Measurements from ENCODE around the gene LIN54.
A peak's percentile ranks its signal among the peaks of the same experiment; 100 is the strongest.
"Not testable (repeated sequence)": the region's sequence is repeated elsewhere in the genome, so short reads cannot be mapped to it uniquely, and the experiment has no call there.

LIN54 gene

DNA sequence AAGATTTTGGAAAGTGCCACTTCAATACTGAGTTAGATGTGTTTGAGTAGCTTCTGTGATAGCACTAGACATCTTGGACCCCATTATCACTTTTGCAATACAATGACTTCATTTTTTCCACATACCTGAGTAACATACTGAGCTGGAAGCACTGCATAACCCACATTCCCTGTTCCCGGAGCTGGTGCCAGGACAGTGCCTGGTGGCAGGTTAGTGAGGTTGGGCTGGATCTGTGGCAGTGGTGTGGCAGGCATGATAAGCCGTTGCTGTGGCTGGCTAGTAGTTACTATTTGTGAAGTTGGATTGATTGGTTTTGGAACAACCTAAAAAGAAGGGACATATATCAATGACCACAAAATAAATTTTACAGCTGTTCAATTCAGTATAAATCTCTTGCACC, 71.2 kb downstream of the LIN54 start:
- DNase-seq (ENCODE audit: low spot score), result no peak

- no peak for DNase-seq (ENCODE audit: low spot score)
Observed at GRCh38 chr4:82934441-82934840, 76.2 kb downstream of the LIN54 start.

DNA sequence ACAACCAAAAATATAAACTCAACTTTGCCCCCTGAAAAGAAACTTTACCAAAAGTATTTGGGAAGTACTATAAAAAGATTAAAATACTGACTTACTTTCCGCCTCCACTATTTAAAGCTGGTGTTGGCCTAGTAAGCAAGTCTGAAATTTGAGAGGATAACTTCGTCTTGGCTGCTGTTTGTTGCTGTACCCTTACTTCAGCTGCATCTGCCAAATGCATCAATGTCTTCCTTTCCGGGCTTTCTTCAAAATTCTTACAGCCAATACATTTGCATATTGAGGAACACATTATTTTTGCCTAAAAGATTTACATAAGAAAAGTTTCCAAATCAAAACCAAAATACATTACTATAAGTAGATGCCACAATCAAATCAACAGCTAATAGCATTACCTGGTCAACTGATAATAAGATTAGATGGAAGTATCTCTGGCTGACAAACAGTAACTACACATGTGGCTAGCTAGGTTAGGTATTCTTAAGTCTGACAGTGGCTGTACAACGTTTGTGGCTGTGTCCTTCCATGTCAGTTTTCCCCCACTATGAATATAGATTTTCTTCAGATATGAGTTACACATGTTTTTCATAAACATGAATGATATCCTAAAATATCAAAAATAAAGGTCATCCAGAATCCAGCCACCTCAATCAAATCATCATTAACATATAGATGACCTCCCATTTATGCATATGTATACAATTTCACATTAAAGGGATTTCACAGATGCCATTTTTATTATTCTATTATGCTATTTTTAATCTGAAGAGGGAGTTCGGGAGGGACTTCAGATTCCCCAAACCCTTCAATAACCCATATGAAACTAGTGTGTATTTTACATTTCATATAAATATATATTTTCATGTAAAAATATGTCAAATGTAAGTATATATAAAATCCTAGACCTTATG, 79.5 kb downstream of the LIN54 start:
- DNase-seq (ENCODE audit: low spot score), result no peak

DNA sequence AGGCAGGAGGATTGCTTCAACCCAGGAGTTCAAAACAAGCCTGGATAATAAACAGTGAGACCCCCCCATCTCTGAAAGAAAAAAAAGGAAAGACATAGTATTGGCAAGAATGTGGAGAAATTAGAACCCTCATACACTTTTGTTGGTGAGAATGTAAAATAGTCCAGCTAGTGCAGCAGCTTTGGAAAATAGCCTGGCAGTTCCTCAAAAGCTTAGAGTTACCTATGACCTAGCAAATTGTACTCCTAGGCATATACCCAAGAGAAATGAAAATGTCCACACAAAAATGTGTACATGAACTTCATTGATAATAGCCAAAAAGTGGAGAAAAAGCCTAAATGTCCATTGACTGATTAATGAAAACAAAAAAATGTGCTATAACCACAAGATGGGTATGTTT, 88.8 kb downstream of the LIN54 start:
- no peak for DNase-seq (ENCODE audit: low spot score)

- no peak for DNase-seq (ENCODE audit: low spot score)
Observed at GRCh38 chr4:82919386-82919785, 91.2 kb downstream of the LIN54 start.

DNA sequence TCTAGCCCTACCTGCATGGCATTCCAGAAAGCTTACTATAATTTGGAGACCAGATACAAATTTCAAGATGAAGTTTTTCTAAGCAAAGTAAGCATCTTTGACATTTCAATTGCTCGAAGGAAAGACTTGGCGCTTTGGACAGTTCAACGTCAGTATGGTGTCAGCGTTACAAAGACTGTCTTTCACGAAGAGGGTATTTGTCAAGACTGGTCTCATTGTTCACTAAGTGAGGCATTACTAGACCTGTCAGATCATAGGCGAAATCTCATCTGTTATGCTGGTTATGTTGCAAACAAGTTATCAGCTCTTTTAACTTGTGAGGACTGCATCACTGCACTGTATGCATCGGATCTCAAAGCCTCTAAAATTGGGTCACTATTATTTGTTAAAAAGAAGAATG, 92.5 kb downstream of the LIN54 start:
- DNase-seq (ENCODE audit: low spot score), result peak; percentile 45

- not testable (repeated sequence) for DNase-seq (ENCODE audit: low spot score)
Observed at GRCh38 chr4:82913968-82914367, 96.7 kb downstream of the LIN54 start.

DNA sequence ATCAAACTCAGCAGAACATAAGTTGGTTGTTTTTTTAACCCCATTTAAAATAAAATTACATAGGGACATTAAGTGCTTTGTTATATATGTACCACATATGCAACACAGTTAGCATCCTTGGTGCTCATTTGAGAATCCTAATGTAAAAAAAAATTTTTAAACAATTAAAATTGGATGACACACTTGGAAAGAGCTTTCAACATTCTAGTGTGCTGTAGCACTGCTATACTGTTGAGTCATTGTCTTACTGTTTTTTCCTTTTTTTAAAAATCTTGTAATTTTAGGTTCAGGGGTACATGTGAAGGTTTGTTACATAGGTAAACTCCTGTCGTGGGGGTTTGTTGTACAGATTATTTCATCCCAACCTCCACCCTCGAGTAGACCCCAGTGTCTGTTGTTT, 97.3 kb downstream of the LIN54 start:
- no peak for DNase-seq (ENCODE audit: low spot score)

GRCh38 chr4:82909326-82909725, 101.3 kb downstream of the LIN54 start:
- no peak for DNase-seq (ENCODE audit: low spot score)

GRCh38 chr4:82906469-82906868, 104.2 kb downstream of the LIN54 start:
- no peak for DNase-seq (ENCODE audit: low spot score)

- no peak for DNase-seq (ENCODE audit: low spot score)
Observed at GRCh38 chr4:82905205-82905604, 105.4 kb downstream of the LIN54 start.

GRCh38 chr4:82903737-82904136, 106.9 kb downstream of the LIN54 start:
- no peak for DNase-seq (ENCODE audit: low spot score)

- DNase-seq (ENCODE audit: low spot score), result no peak
Observed at GRCh38 chr4:82901183-82901718, 109.4 kb downstream of the LIN54 start.

- DNase-seq (ENCODE audit: low spot score), result peak; percentile 99
Observed at GRCh38 chr4:82900411-82901182, 110.0 kb downstream of the LIN54 start, which contains the start of gene THAP9. THAP9 (plus strand) TSS chr4:82900735; CDS start chr4:82900803, 68 bp downstream.

- no peak for DNase-seq (ENCODE audit: low spot score)
Observed at GRCh38 chr4:82900066-82900410, 110.6 kb downstream of the LIN54 start.

- no peak for DNase-seq (ENCODE audit: low spot score)
Observed at GRCh38 chr4:82899374-82900065, 111.1 kb downstream of the LIN54 start.

- no peak for DNase-seq (ENCODE audit: low spot score)
Observed at GRCh38 chr4:82898322-82899243, 112.0 kb downstream of the LIN54 start.

GRCh38 chr4:82896755-82897154, 113.9 kb downstream of the LIN54 start:
- DNase-seq (ENCODE audit: low spot score), result no peak

DNA sequence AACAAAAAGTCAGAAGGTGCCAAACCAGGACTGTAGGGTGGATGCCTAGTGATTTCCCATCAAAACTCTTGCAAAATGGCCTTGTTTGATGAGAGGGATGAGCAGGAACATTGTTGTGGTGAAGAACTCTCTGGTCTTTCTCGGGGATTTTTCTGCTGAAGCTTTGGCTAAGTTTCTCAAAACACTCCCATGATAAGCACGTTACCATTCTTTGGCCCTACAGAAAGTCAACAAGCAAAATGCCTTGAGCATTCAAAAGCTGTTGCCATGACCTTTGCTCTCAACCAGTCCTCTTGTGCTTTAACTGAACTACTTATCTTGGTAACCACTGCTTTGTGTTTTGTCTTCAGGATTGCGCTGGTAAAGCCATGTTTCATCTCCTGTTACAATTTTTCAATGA, 116.7 kb downstream of the LIN54 start:
- DNase-seq (ENCODE audit: low spot score), result no peak

GRCh38 chr4:82892467-82892802, 118.2 kb downstream of the LIN54 start:
- no peak for DNase-seq (ENCODE audit: low spot score)

- DNase-seq (ENCODE audit: low spot score), result no peak
Observed at GRCh38 chr4:82891707-82892466, 118.7 kb downstream of the LIN54 start.
